Retinal pigment epithelial cell (primary cell): ENCODE results near the gene CPTP.

ENCODE experiments used
- DNase-seq: peaks from one replicate; pipeline ENCODE4 v3.0.0-alpha.2; 2010; ENCODE audit warnings: low read depth
- H3K4me3 ChIP-seq: 2 replicates; pipeline ENCODE4 v1.5.1; 2011; ENCODE audit warnings: mild to moderate bottlenecking, low read length, control low read depth, moderate library complexity
- CTCF ChIP-seq: conservative IDR thresholded peaks from 2 replicates; pipeline ENCODE4 v1.5.1; 2011; ENCODE audit warnings: low read depth, low read length, control low read depth, inconsistent platforms

The CPTP gene

DNA sequence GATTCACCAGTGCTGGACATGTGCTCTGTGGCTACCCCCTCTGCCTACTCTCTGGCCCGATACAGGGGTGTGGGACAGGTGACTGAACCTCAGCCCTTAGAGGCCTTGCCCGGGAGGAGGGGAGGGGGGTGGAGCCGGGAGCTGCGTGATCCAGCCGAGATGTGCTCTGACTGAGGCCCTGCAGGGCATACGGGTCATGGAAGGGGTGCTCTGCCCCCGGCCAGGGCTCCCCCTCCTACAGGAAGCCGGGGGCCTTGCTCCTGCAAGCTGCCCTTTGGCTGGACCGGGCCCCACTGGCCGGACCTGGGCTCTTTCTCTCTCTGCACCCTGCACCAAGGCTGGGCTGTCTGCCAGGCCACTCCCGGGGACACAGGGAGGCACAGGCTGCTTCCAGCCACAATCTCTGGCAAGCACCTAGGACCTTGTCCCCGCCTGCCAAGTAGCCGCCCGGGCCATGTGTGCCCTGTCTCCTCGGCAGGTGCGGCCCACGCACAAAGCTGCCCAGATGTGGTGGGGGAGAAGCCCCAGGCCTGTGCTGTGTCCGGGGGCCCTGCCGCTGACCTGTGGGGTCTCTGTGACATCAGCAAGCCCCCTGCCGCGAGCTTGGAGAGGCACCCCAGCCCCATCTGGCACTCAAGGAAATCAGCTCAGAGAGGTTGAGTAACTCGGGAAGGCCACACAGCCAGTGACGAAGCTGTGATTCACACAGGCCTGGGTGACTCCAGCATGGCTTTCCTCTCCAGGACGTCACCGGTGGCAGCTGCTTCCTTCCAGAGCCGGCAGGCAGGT, 42.9 kb upstream of the CPTP start:
- H3K4me3 ChIP-seq = no peak overlapping the region
- no peak for DNase-seq
- TF ChIP-seq CTCF = no peak

GRCh38 chr1:1282998-1283397, 41.6 kb upstream of the CPTP start:
- DNase-seq = no peak
- no peak for TF ChIP-seq CTCF
- no peak overlapping the region for H3K4me3 ChIP-seq

- no peak overlapping the region for H3K4me3 ChIP-seq
- DNase-seq = no peak
- TF ChIP-seq CTCF = no peak
Measured at GRCh38 chr1:1283821-1284220, 40.8 kb upstream of the CPTP start.

GRCh38 chr1:1284221-1285101, 40.1 kb upstream of the CPTP start:
- TF ChIP-seq CTCF = no peak
- H3K4me3 ChIP-seq = no peak overlapping the region
- no peak for DNase-seq

- TF ChIP-seq CTCF = no peak
- DNase-seq = no peak
- H3K4me3 ChIP-seq = no peak overlapping the region
Measured at GRCh38 chr1:1285102-1285571, 39.5 kb upstream of the CPTP start.

- no peak overlapping the region for H3K4me3 ChIP-seq
- no peak for TF ChIP-seq CTCF
- no peak for DNase-seq
Measured at GRCh38 chr1:1285611-1286311, 38.8 kb upstream of the CPTP start.
